ENCODE measurements around the gene PRDM16. TPM values are rescaled to one million over a fixed set of nuclear protein-coding genes. Genes with fewer than 3 reads are reported as not detected.

PRDM16 gene
- total RNA-seq, 4 donors from 2014 or later, result 0.41 to 0.95 TPM; not detected in 2

GRCh38 chr1:3158347-3158746 is 89.3 kb downstream of the PRDM16 start:
- Histone ChIP-seq H3K27ac (no peak overlapping the region), H3K4me3 (no peak overlapping the region), H3K9me3 (no peaks in the 10 kb centered on the region), H3K36me3 (no peaks in the 10 kb centered on the region), H3K4me1 (no peaks in the 10 kb centered on the region), H3K27me3 (peaks cover 20% of the 10 kb centered on the region)
- WGBS, 2 donors (ENCODE audit: low coverage in 1 of 2), result 80 to 91% methylated on average over 4 of the region's 4 CpGs
- DNase-seq, result no peak
- in situ Hi-C loops (cut with MboI; ENCODE audit: low pct_ligation_motif_present in 1 of 4, low pct_unique_long_range_greater_than_20kb in 1 of 4, low sequenced_read_pairs in 3 of 4), result loop anchor here in 1 of 4 donors (25.0 kb wide), 1 partner anchor 104 kb away; no protein-coding TSS in a partner anchor
- intact Hi-C loops (cut with DNase I; ENCODE audit: low total_unique reads), result no loop called here
- no peak for TF ChIP-seq CTCF (IDR thresholded peaks at IDR 0.05)
- TF ChIP-seq POLR2AphosphoS5 (IDR thresholded peaks at IDR 0.05), result no peak
- TF ChIP-seq EP300 (IDR thresholded peaks at IDR 0.05; ENCODE audit: low read depth), result no peak
- no peak for TF ChIP-seq POLR2A (IDR thresholded peaks at IDR 0.05)

GRCh38 chr1:3159121-3159520 is 90.1 kb downstream of the PRDM16 start:
- in situ Hi-C loops (cut with MboI; ENCODE audit: low pct_ligation_motif_present in 1 of 4, low pct_unique_long_range_greater_than_20kb in 1 of 4, low sequenced_read_pairs in 3 of 4) (loop anchor here in 1 of 4 donors (25.0 kb wide), 1 partner anchor 103 kb away; no protein-coding TSS in a partner anchor), intact Hi-C loops (cut with DNase I; ENCODE audit: low total_unique reads) (no loop called here)
- Histone ChIP-seq H3K27me3 (peaks cover 20% of the 10 kb centered on the region), H3K36me3 (no peaks in the 10 kb centered on the region), H3K9me3 (no peaks in the 10 kb centered on the region), H3K27ac (no peak overlapping the region), H3K4me3 (no peak overlapping the region), H3K4me1 (no peaks in the 10 kb centered on the region)
- WGBS, 2 donors (ENCODE audit: low coverage in 1 of 2), result 84% methylated on average over 10 of the region's 10 CpGs; no CpG with 5 or more reads in 1 of the 2 donors
- no peak for DNase-seq
- TF ChIP-seq CTCF (IDR thresholded peaks at IDR 0.05) (no peak), POLR2A (IDR thresholded peaks at IDR 0.05) (no peak), POLR2AphosphoS5 (IDR thresholded peaks at IDR 0.05) (no peak), EP300 (IDR thresholded peaks at IDR 0.05; ENCODE audit: low read depth) (no peak)

- H3K4me3 ChIP-seq, result no peak overlapping the region
- H3K9me3 ChIP-seq, result no peaks in the 10 kb centered on the region
- in situ Hi-C loops (cut with MboI; ENCODE audit: low pct_ligation_motif_present in 1 of 4, low pct_unique_long_range_greater_than_20kb in 1 of 4, low sequenced_read_pairs in 3 of 4) (loop anchor here in 1 of 4 donors (25.0 kb wide), 1 partner anchor 102 kb away; no protein-coding TSS in a partner anchor), intact Hi-C loops (cut with DNase I; ENCODE audit: low total_unique reads) (no loop called here)
- H3K27me3 ChIP-seq, result peaks cover 18% of the 10 kb centered on the region
- WGBS, 2 donors (ENCODE audit: low coverage in 1 of 2), result 81% methylated on average over 6 of the region's 8 CpGs; no CpG with 5 or more reads in 1 of the 2 donors
- H3K4me1 ChIP-seq, result no peaks in the 10 kb centered on the region
- no peaks in the 10 kb centered on the region for H3K36me3 ChIP-seq
- no peak for DNase-seq
- TF ChIP-seq POLR2AphosphoS5 (IDR thresholded peaks at IDR 0.05), result no peak
- TF ChIP-seq CTCF (IDR thresholded peaks at IDR 0.05), result no peak
- no peak for TF ChIP-seq POLR2A (IDR thresholded peaks at IDR 0.05)
- no peak for TF ChIP-seq EP300 (IDR thresholded peaks at IDR 0.05; ENCODE audit: low read depth)
- H3K27ac ChIP-seq, result no peak overlapping the region
Observed at GRCh38 chr1:3159996-3160395, 91.0 kb downstream of the PRDM16 start.

GRCh38 chr1:3160647-3161145 is 91.7 kb downstream of the PRDM16 start:
- in situ Hi-C loops (cut with MboI; ENCODE audit: low pct_ligation_motif_present in 1 of 4, low pct_unique_long_range_greater_than_20kb in 1 of 4, low sequenced_read_pairs in 3 of 4), result loop anchor here in 1 of 4 donors (25.0 kb wide), 1 partner anchor 102 kb away; no protein-coding TSS in a partner anchor
- Histone ChIP-seq H3K9me3 (no peaks in the 10 kb centered on the region), H3K27ac (no peak overlapping the region), H3K27me3 (peaks cover 11% of the 10 kb centered on the region), H3K4me3 (no peak overlapping the region), H3K36me3 (no peaks in the 10 kb centered on the region), H3K4me1 (no peaks in the 10 kb centered on the region)
- intact Hi-C loops (cut with DNase I; ENCODE audit: low total_unique reads), result no loop called here
- no peak for DNase-seq
- 53 to 80% methylated on average over 3 to 12 of the region's 12 CpGs for WGBS, 2 donors (ENCODE audit: low coverage in 1 of 2)
- TF ChIP-seq CTCF (IDR thresholded peaks at IDR 0.05) (no peak), POLR2A (IDR thresholded peaks at IDR 0.05) (no peak), POLR2AphosphoS5 (IDR thresholded peaks at IDR 0.05) (no peak), EP300 (IDR thresholded peaks at IDR 0.05; ENCODE audit: low read depth) (no peak)
